PC-3 (cell line): ENCODE data around the gene ADGRF3. TPM values are rescaled to one million over a fixed set of nuclear protein-coding genes. Genes with fewer than 3 reads are reported as not detected.

Experiments used
- ATAC-seq: fragments of 200-7000 bp; cut with Tn5 transposase; 2 replicates; pipeline ENCODE4 v1.9.1; 2020; ENCODE audit warnings: mild to moderate bottlenecking, moderate library complexity
- BruUV-seq: library from RNA; stranded (reverse); fragments of 400-500 nt; replicated peaks from 2 replicates; lab custom pipeline; 2021; lab: Mats Ljungman, UMichigan
- CTCF ChIA-PET: fragments of 300-600 bp; sonication (Branson Sonifier 250); formaldehyde crosslinking; loops from one replicate; lab custom pipeline; 2022; ENCODE audit warnings: antibody characterized with exemption; lab: Charles Lee
- POLR2A ChIA-PET: fragments of 300-600 bp; sonication (Branson Sonifier 250); formaldehyde crosslinking; loops from one replicate; lab custom pipeline; 2022; ENCODE audit warnings: antibody characterized with exemption; ENCODE audit not compliant: unreplicated experiment; lab: Charles Lee
- DNase-seq: peaks from one replicate; pipeline ENCODE4 v3.0.0-alpha.2; 2015
- H2AFZ ChIP-seq: fragments of 300-600 bp; sonication (generic); 2 replicates; pipeline ENCODE4 v1.6.0; 2016; ENCODE audit warnings: antibody characterized with exemption, low read length
- H3F3A ChIP-seq: fragments of 300-600 bp; sonication (generic); one replicate; pipeline ENCODE4 v1.6.0; 2017; ENCODE audit warnings: antibody characterized with exemption, low read length, control low read depth, mild to moderate bottlenecking; ENCODE audit not compliant: unreplicated experiment
- H3K27ac ChIP-seq: fragments of 300-600 bp; sonication (generic); 2 replicates; pipeline ENCODE4 v1.5.1; 2016; ENCODE audit warnings: mild to moderate bottlenecking, low read length
- H3K27me3 ChIP-seq: fragments of 300-600 bp; sonication (generic); 2 replicates; pipeline ENCODE4 v1.6.1; 2016; ENCODE audit warnings: low read length, mixed read lengths
- H3K36me3 ChIP-seq: fragments of 300-600 bp; sonication (generic); 2 replicates; pipeline ENCODE4 v1.6.1; 2016; ENCODE audit warnings: low read depth, mixed run types, low read length, mixed read lengths
- H3K4me1 ChIP-seq: fragments of 300-600 bp; sonication (generic); 2 replicates; pipeline ENCODE4 v1.5.1; 2016; ENCODE audit warnings: low read length; ENCODE audit not compliant: insufficient read depth
- H3K4me2 ChIP-seq: fragments of 300-600 bp; sonication (generic); 2 replicates; pipeline ENCODE4 v1.6.0; 2016; ENCODE audit warnings: low read length
- H3K4me3 ChIP-seq: fragments of 300-600 bp; sonication (generic); 2 replicates; pipeline ENCODE4 v1.5.1; 2016; ENCODE audit warnings: mild to moderate bottlenecking, low read length, mixed read lengths
- H3K79me2 ChIP-seq: fragments of 300-600 bp; sonication (generic); 2 replicates; pipeline ENCODE4 v1.6.1; 2017; ENCODE audit warnings: low read length, mixed read lengths
- H3K9ac ChIP-seq: fragments of 300-600 bp; sonication (generic); 2 replicates; pipeline ENCODE4 v1.6.0; 2016; ENCODE audit warnings: mild to moderate bottlenecking, low read length
- H3K9me2 ChIP-seq: fragments of 300-600 bp; sonication (generic); replicated peaks from 2 replicates; pipeline ENCODE4 v1.6.1; 2016; ENCODE audit warnings: mixed run types, low read length, mixed read lengths
- H3K9me3 ChIP-seq: fragments of 300-600 bp; sonication (generic); 2 replicates; pipeline ENCODE4 v1.6.1; 2016; ENCODE audit warnings: low read length, mixed read lengths
- H4K20me1 ChIP-seq: fragments of 300-600 bp; sonication (generic); 2 replicates; pipeline ENCODE4 v1.6.1; 2016; ENCODE audit warnings: low read length, mixed read lengths
- CTCF ChIP-seq: fragments of 300-600 bp; sonication (generic); conservative IDR thresholded peaks from 2 replicates; pipeline ENCODE4 v1.5.1; 2017; ENCODE audit warnings: antibody characterized with exemption, low read depth, mild to moderate bottlenecking, low read length
- EZH2 ChIP-seq: fragments of 300-600 bp; sonication (generic); IDR thresholded peaks from one replicate; pipeline ENCODE4 v1.6.1; 2017; ENCODE audit warnings: antibody characterized with exemption, mild to moderate bottlenecking, low read length; ENCODE audit not compliant: unreplicated experiment
- EZH2phosphoT487 ChIP-seq: fragments of 300-600 bp; sonication (generic); IDR thresholded peaks from 2 replicates; pipeline ENCODE4 v1.6.1; 2018; ENCODE audit warnings: mild to moderate bottlenecking, antibody characterized with exemption, low read length, borderline replicate concordance
- intact Hi-C: fragments of 100-400 bp; cut with micrococcal nuclease; formaldehyde crosslinking; loops from 2 replicates; pipeline ENCODE4 v1.9.0; 2023
- total RNA-seq: library from RNA; depleted of rRNA; stranded (reverse); fragments of >200 nt; gene quantifications from 2 replicates; pipeline ENCODE4 v1.2.3, GENCODE V29; 2014

ADGRF3 gene
- total RNA-seq, 1 experiment from 2014 or later = not detected

DNA sequence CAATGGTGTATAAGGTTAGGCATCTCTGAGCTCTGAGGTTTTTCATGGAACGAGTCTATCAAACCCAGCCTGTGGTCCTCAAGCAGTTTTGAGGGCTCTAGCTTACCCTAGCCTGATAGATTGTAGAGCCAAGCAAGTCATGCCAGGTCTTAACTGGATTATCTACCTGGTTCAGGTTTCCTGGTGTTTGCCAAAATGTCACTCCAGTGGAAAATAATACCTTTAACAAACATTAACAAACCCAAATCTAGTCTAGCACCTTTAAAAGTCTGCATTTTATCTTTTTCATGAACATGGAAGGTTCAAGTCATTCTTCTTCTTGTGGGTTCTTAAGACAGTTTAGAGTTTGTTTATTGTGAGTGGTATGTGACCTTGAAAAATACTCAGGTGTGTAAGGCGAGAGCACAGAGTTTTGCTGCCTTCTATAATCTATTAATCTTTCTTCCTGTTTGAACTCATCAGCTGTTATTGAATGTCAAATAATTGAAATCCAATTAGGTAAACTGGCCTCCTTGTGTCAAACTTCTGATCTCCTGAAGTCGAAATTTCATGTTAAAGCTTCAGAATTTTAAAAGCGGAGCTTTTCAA is 13.4 kb upstream of the ADGRF3 start:
- DNase-seq (no peak), ATAC-seq (no peak)
- Histone ChIP-seq H2AFZ (no peak overlapping the region), H3K27ac (no peak overlapping the region), H3K4me1 (peaks cover 29% of the 10 kb centered on the region), H3K9me3 (no peaks in the 10 kb centered on the region), H3K9ac (no peak overlapping the region), H3K27me3 (no peaks in the 10 kb centered on the region), H3K4me2 (no peak overlapping the region), H3K79me2 (peaks cover 97% of the 10 kb centered on the region), H4K20me1 (peaks cover 27% of the 10 kb centered on the region), H3K9me2 (no peaks in the 10 kb centered on the region), H3F3A (no peaks in the 10 kb centered on the region), H3K4me3 (no peak overlapping the region), H3K36me3 (0 out of 2 replicates have a peak, but pooled peaks cover 4% of the 10 kb centered on the region)
- POLR2A ChIA-PET = no interaction called here
- TF ChIP-seq CTCF = no peak
- no peak for TF ChIP-seq EZH2phosphoT487
- no peak for TF ChIP-seq EZH2
- BruUV-seq = no TSS peak
- CTCF ChIA-PET = no interaction called here
- intact Hi-C loops = no loop called here

- Histone ChIP-seq H3K4me2 (no peak overlapping the region), H3K9me2 (no peaks in the 10 kb centered on the region), H3K27ac (no peak overlapping the region), H3K36me3 (0 out of 2 replicates have a peak, but pooled peaks cover 4% of the 10 kb centered on the region), H4K20me1 (peaks cover 17% of the 10 kb centered on the region; the same call in 1 of the 2 replicates), H3K79me2 (peaks cover 96% of the 10 kb centered on the region), H3K4me3 (no peak overlapping the region), H3K27me3 (no peaks in the 10 kb centered on the region), H3K9ac (no peak overlapping the region), H2AFZ (no peak overlapping the region), H3K4me1 (peaks cover 25% of the 10 kb centered on the region), H3K9me3 (no peaks in the 10 kb centered on the region), H3F3A (no peaks in the 10 kb centered on the region)
- DNase-seq = no peak
- ChIA-PET CTCF (no interaction called here), POLR2A (no interaction called here)
- no TSS peak for BruUV-seq
- no peak for ATAC-seq
- intact Hi-C loops = no loop called here
- TF ChIP-seq CTCF = no peak
- TF ChIP-seq EZH2 = no peak
- no peak for TF ChIP-seq EZH2phosphoT487
These were observed 10.2 kb upstream of the ADGRF3 start for GRCh38 chr2:26356771-26357170.

DNA sequence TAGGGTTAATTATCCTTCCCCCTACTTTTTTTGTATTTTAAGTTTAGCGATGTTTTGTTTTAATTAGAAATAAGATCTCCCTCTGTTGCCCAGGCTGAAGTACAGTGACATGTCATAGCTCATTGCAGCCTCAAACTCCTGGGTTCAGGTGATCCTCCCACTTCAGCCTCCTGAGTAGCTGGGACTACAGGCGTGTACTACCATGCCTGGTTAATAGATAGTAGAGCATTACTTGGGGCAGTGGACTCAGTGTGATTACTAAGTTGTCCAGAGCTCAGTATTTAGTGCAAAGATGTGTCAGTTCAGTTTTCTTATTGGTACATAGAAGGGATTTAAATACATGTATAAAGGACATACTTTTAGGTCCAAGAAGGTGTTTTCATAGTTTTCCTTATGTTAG is 9.5 kb upstream of the ADGRF3 start:
- Histone ChIP-seq H3K79me2 (peaks cover 96% of the 10 kb centered on the region), H3K27me3 (no peaks in the 10 kb centered on the region), H3K9ac (0 out of 2 replicates have a peak overlapping the region, but pooled peaks have one; percentile 21), H4K20me1 (peaks cover 17% of the 10 kb centered on the region; the same call in 1 of the 2 replicates), H3F3A (no peaks in the 10 kb centered on the region), H3K9me2 (no peaks in the 10 kb centered on the region), H3K36me3 (0 out of 2 replicates have a peak, but pooled peaks cover 4% of the 10 kb centered on the region), H3K4me1 (peaks cover 25% of the 10 kb centered on the region), H2AFZ (no peak overlapping the region), H3K4me2 (peak overlapping the region; percentile 68), H3K27ac (peak overlapping the region; percentile 40), H3K4me3 (peak overlapping the region; percentile 17; the same call in 1 of the 2 replicates), H3K9me3 (no peaks in the 10 kb centered on the region)
- BruUV-seq = no TSS peak
- no peak for DNase-seq
- ChIA-PET CTCF (no interaction called here), POLR2A (no interaction called here)
- no peak for TF ChIP-seq EZH2
- TF ChIP-seq EZH2phosphoT487 = no peak
- no peak for TF ChIP-seq CTCF
- ATAC-seq = no peak
- intact Hi-C loops = no loop called here
